ENCODE results near the gene DPP8.
"Not testable (repeated sequence)": the region's sequence is repeated elsewhere in the genome, so short reads cannot be mapped to it uniquely, and the experiment has no call there.

The DPP8 gene

GRCh38 chr15:65528461-65529060 lies 11.1 kb upstream of the DPP8 start:
- DNase-seq (ENCODE audit: extremely low read depth in 1 of 2, low read depth in 1 of 2): no peak

GRCh38 chr15:65525622-65526021 lies 8.1 kb upstream of the DPP8 start:
- DNase-seq (ENCODE audit: extremely low read depth in 1 of 2, low read depth in 1 of 2): no peak

GRCh38 chr15:65524226-65524625 lies 6.7 kb upstream of the DPP8 start:
- no peak for DNase-seq (ENCODE audit: extremely low read depth in 1 of 2, low read depth in 1 of 2)

- no peak for DNase-seq (ENCODE audit: extremely low read depth in 1 of 2, low read depth in 1 of 2)
Observed at GRCh38 chr15:65521350-65521749, 3.9 kb upstream of the DPP8 start.

GRCh38 chr15:65518633-65519285 lies 1.3 kb upstream of the DPP8 start:
- DNase-seq (ENCODE audit: extremely low read depth in 1 of 2, low read depth in 1 of 2): no peak

GRCh38 chr15:65517866-65518207 lies 348 bp upstream of the DPP8 start:
- no peak for DNase-seq (ENCODE audit: extremely low read depth in 1 of 2, low read depth in 1 of 2)

- no peak for DNase-seq (ENCODE audit: extremely low read depth in 1 of 2, low read depth in 1 of 2)
Observed at GRCh38 chr15:65512807-65513416, 4.6 kb downstream of the DPP8 start.

GRCh38 chr15:65512189-65512588 lies 5.3 kb downstream of the DPP8 start:
- no peak for DNase-seq (ENCODE audit: extremely low read depth in 1 of 2, low read depth in 1 of 2)

GRCh38 chr15:65509321-65509720 lies 8.2 kb downstream of the DPP8 start:
- DNase-seq (ENCODE audit: extremely low read depth in 1 of 2, low read depth in 1 of 2): no peak

- DNase-seq (ENCODE audit: extremely low read depth in 1 of 2, low read depth in 1 of 2): no peak
Observed at GRCh38 chr15:65494076-65494475, 23.4 kb downstream of the DPP8 start.

GRCh38 chr15:65484876-65485275 lies 32.6 kb downstream of the DPP8 start:
- DNase-seq (ENCODE audit: extremely low read depth in 1 of 2, low read depth in 1 of 2): no peak

- no peak for DNase-seq (ENCODE audit: extremely low read depth in 1 of 2, low read depth in 1 of 2)
Observed at GRCh38 chr15:65476903-65477302, 40.6 kb downstream of the DPP8 start.

- DNase-seq (ENCODE audit: extremely low read depth in 1 of 2, low read depth in 1 of 2): no peak
Observed at GRCh38 chr15:65470866-65471265, 46.6 kb downstream of the DPP8 start.

- DNase-seq (ENCODE audit: extremely low read depth in 1 of 2, low read depth in 1 of 2): no peak
Observed at GRCh38 chr15:65468229-65468909, 49.1 kb downstream of the DPP8 start.

GRCh38 chr15:65466901-65467300 lies 50.6 kb downstream of the DPP8 start:
- no peak for DNase-seq (ENCODE audit: extremely low read depth in 1 of 2, low read depth in 1 of 2)

- not testable (repeated sequence) for DNase-seq (ENCODE audit: extremely low read depth in 1 of 2, low read depth in 1 of 2)
Observed at GRCh38 chr15:65463096-65463495, 54.4 kb downstream of the DPP8 start.

GRCh38 chr15:65460741-65461347 lies 56.6 kb downstream of the DPP8 start:
- DNase-seq (ENCODE audit: extremely low read depth in 1 of 2, low read depth in 1 of 2): peak; percentile 10 to 30

GRCh38 chr15:65455256-65455655 lies 62.2 kb downstream of the DPP8 start:
- DNase-seq (ENCODE audit: extremely low read depth in 1 of 2, low read depth in 1 of 2): not testable (repeated sequence)

- no peak for DNase-seq (ENCODE audit: extremely low read depth in 1 of 2, low read depth in 1 of 2)
Observed at GRCh38 chr15:65451989-65452388, 65.5 kb downstream of the DPP8 start.

GRCh38 chr15:65450556-65450955 lies 66.9 kb downstream of the DPP8 start:
- no peak for DNase-seq (ENCODE audit: extremely low read depth in 1 of 2, low read depth in 1 of 2)

- DNase-seq (ENCODE audit: extremely low read depth in 1 of 2, low read depth in 1 of 2): no peak
Observed at GRCh38 chr15:65447145-65447544, 70.3 kb downstream of the DPP8 start.

- DNase-seq (ENCODE audit: extremely low read depth in 1 of 2, low read depth in 1 of 2): no peak
Observed at GRCh38 chr15:65434201-65434600, 83.3 kb downstream of the DPP8 start.
